Omental fat pad (tissue), 4 donors: ENCODE data around the gene TDP1. TPM values are rescaled to one million over a fixed set of nuclear protein-coding genes. Genes with fewer than 3 reads are reported as not detected.

Source experiments
- ATAC-seq: fragments of 150-250 bp; one replicate; pipeline ENCODE4 v1.9.1; 2016; ENCODE audit warnings: mild to moderate bottlenecking, moderate library complexity; ENCODE audit not compliant: low FRiP score
- DNase-seq: peaks from one replicate; pipeline ENCODE4 v3.0.0-alpha.2; 2019; ENCODE audit warnings: low spot score
- CTCF ChIP-seq, 3 donors: fragments of 450-650 bp; IDR thresholded peaks; one replicate each; pipeline ENCODE4 v1.5.1; 2016 to 2017; ENCODE audit warnings: antibody characterized with exemption in 3 of 3, mild to moderate bottlenecking in 3 of 3, moderate library complexity in 2 of 3
- total RNA-seq, 4 donors: library from RNA; depleted of rRNA; stranded (reverse); fragments of >200 nt; gene quantifications; one replicate each; pipeline ENCODE4 v1.1.0, GENCODE V29; 2016

The TDP1 gene
- total RNA-seq, 4 donors from 2014 or later: 10.2 to 14.2 (median 12.9) TPM

- ATAC-seq (no peak), DNase-seq (no peak)
- no peak for TF ChIP-seq CTCF (IDR thresholded peaks at IDR 0.05)
Measured at GRCh38 chr14:90000935-90001334, 45.2 kb downstream of the TDP1 start.

- DNase-seq (no peak), ATAC-seq (no peak)
- no peak for TF ChIP-seq CTCF (IDR thresholded peaks at IDR 0.05)
Measured at GRCh38 chr14:90003526-90004307, 48.0 kb downstream of the TDP1 start.

GRCh38 chr14:90005441-90005840 is 49.7 kb downstream of the TDP1 start:
- no peak for TF ChIP-seq CTCF (IDR thresholded peaks at IDR 0.05)
- ATAC-seq (no peak), DNase-seq (no peak)

- no peak for TF ChIP-seq CTCF (IDR thresholded peaks at IDR 0.05)
- DNase-seq: no peak
- ATAC-seq: no peak
Measured at GRCh38 chr14:90005939-90006530, 50.3 kb downstream of the TDP1 start.

GRCh38 chr14:90017371-90017770 is 61.6 kb downstream of the TDP1 start:
- DNase-seq (no peak), ATAC-seq (no peak)
- no peak for TF ChIP-seq CTCF (IDR thresholded peaks at IDR 0.05)

- no peak for DNase-seq
- no peak for ATAC-seq
- no peak for TF ChIP-seq CTCF (IDR thresholded peaks at IDR 0.05)
Measured at GRCh38 chr14:90019824-90020523, 64.2 kb downstream of the TDP1 start.
